CD4-positive, alpha-beta T cell treated with Interleukin-15 for 4 hours (primary cell): ENCODE measurements around the gene SLC37A1.
A peak's percentile ranks its signal among the peaks of the same experiment; 100 is the strongest.

Experiments
- DNase-seq: peaks from one replicate; pipeline ENCODE4 v3.0.0-alpha.2; 2020; ENCODE audit warnings: low spot score

The SLC37A1 gene

GRCh38 chr21:42507418-42507817 lies 6.2 kb upstream of the SLC37A1 start:
- no peak for DNase-seq

GRCh38 chr21:42508371-42508770 lies 5.3 kb upstream of the SLC37A1 start:
- DNase-seq = no peak

- no peak for DNase-seq
Measured at GRCh38 chr21:42509244-42509643, 4.4 kb upstream of the SLC37A1 start.

- DNase-seq = no peak
Measured at GRCh38 chr21:42512346-42513034, 1.2 kb upstream of the SLC37A1 start.

GRCh38 chr21:42513985-42514882 lies 582 bp downstream of the SLC37A1 start:
- DNase-seq = peak; percentile 56

GRCh38 chr21:42514883-42515228 lies 1.2 kb downstream of the SLC37A1 start:
- DNase-seq = no peak

- DNase-seq = no peak
Measured at GRCh38 chr21:42515708-42516502, 2.3 kb downstream of the SLC37A1 start.

- DNase-seq = no peak
Measured at GRCh38 chr21:42518215-42518614, 4.6 kb downstream of the SLC37A1 start.

- DNase-seq = no peak
Measured at GRCh38 chr21:42518626-42519025, 5.0 kb downstream of the SLC37A1 start.

GRCh38 chr21:42520628-42521253 lies 7.1 kb downstream of the SLC37A1 start:
- no peak for DNase-seq

GRCh38 chr21:42521384-42521783 lies 7.7 kb downstream of the SLC37A1 start:
- no peak for DNase-seq

GRCh38 chr21:42521805-42522204 lies 8.2 kb downstream of the SLC37A1 start:
- no peak for DNase-seq

- DNase-seq = no peak
Measured at GRCh38 chr21:42522271-42522670, 8.6 kb downstream of the SLC37A1 start.

GRCh38 chr21:42522771-42523170 lies 9.1 kb downstream of the SLC37A1 start:
- DNase-seq = no peak

- no peak for DNase-seq
Measured at GRCh38 chr21:42523211-42523610, 9.6 kb downstream of the SLC37A1 start.

- DNase-seq = no peak
Measured at GRCh38 chr21:42523941-42524340, 10.3 kb downstream of the SLC37A1 start.

GRCh38 chr21:42524341-42525028 lies 10.8 kb downstream of the SLC37A1 start:
- peak; percentile 41 for DNase-seq

- DNase-seq = no peak
Measured at GRCh38 chr21:42525029-42525581, 11.5 kb downstream of the SLC37A1 start.

- DNase-seq = no peak
Measured at GRCh38 chr21:42525676-42526378, 12.2 kb downstream of the SLC37A1 start.

- no peak for DNase-seq
Measured at GRCh38 chr21:42526379-42526727, 12.7 kb downstream of the SLC37A1 start.

- no peak for DNase-seq
Measured at GRCh38 chr21:42527127-42527488, 13.5 kb downstream of the SLC37A1 start.
